Brain microvascular endothelial cell (primary cell): ENCODE results near the gene PRKRA.

Experiments used
- DNase-seq: peaks from one replicate; pipeline ENCODE4 v3.0.0-alpha.2; 2020
- H3K27ac ChIP-seq: fragments of 250-450 bp; sonication (Bioruptor Pico); 2 replicates; pipeline ENCODE4 v1.5.1; 2020; ENCODE audit warnings: mild to moderate bottlenecking, moderate library complexity
- H3K27me3 ChIP-seq: fragments of 250-450 bp; sonication (Bioruptor Pico); replicated peaks from 2 replicates; pipeline ENCODE4 v1.5.1; 2020; ENCODE audit warnings: mild to moderate bottlenecking
- H3K36me3 ChIP-seq: fragments of 250-450 bp; sonication (Bioruptor Pico); replicated peaks from 2 replicates; pipeline ENCODE4 v1.5.1; 2020; ENCODE audit warnings: mild to moderate bottlenecking
- H3K4me3 ChIP-seq: 2 replicates; pipeline ENCODE4 v1.5.1; 2011; ENCODE audit warnings: low read depth, mild to moderate bottlenecking, control low read depth, low read length, moderate library complexity
- CTCF ChIP-seq: IDR thresholded peaks from 2 replicates; pipeline ENCODE4 v1.5.1; 2011; ENCODE audit warnings: low read depth, mild to moderate bottlenecking, moderate library complexity, low read length, control low read depth, inconsistent platforms; ENCODE audit errors: missing control alignments
- in situ Hi-C: cut with HindIII; loops from 2 replicates; pipeline ENCODE4 v1.10.0; 2017; ENCODE audit warnings: low sequenced_read_pairs, low pct_ligation_motif_present

The PRKRA gene

GRCh38 chr2:178455947-178456346, 5.0 kb upstream of the PRKRA start:
- Histone ChIP-seq H3K27ac (no peak overlapping the region), H3K4me3 (no peak overlapping the region), H3K36me3 (no peaks in the 10 kb centered on the region), H3K27me3 (no peaks in the 10 kb centered on the region)
- in situ Hi-C loops, result no loop called here
- no peak for DNase-seq
- TF ChIP-seq CTCF, result no peak

GRCh38 chr2:178452870-178453269, 1.9 kb upstream of the PRKRA start:
- H3K27ac ChIP-seq, result no peak overlapping the region
- H3K36me3 ChIP-seq, result peaks cover 5% of the 10 kb centered on the region
- no peaks in the 10 kb centered on the region for H3K27me3 ChIP-seq
- in situ Hi-C loops, result no loop called here
- TF ChIP-seq CTCF, result no peak
- no peak for DNase-seq
- no peak overlapping the region for H3K4me3 ChIP-seq

GRCh38 chr2:178452334-178452733, 1.4 kb upstream of the PRKRA start:
- Histone ChIP-seq H3K4me3 (no peak overlapping the region), H3K27ac (no peak overlapping the region), H3K27me3 (no peaks in the 10 kb centered on the region), H3K36me3 (peaks cover 6% of the 10 kb centered on the region)
- in situ Hi-C loops, result no loop called here
- no peak for DNase-seq
- TF ChIP-seq CTCF, result no peak

GRCh38 chr2:178450524-178450773, 526 bp downstream of the PRKRA start:
- H3K27me3 ChIP-seq, result no peaks in the 10 kb centered on the region
- peak overlapping the region; percentile 95 for H3K27ac ChIP-seq
- H3K4me3 ChIP-seq, result peak overlapping the region; percentile 81
- DNase-seq, result peak; percentile 28
- TF ChIP-seq CTCF, result no peak
- in situ Hi-C loops, result no loop called here
- peaks cover 18% of the 10 kb centered on the region for H3K36me3 ChIP-seq

GRCh38 chr2:178449700-178450523, 1.1 kb downstream of the PRKRA start:
- H3K36me3 ChIP-seq, result peaks cover 20% of the 10 kb centered on the region
- peak overlapping the region; percentile 95 for H3K27ac ChIP-seq
- in situ Hi-C loops, result no loop called here
- DNase-seq, result no peak
- no peaks in the 10 kb centered on the region for H3K27me3 ChIP-seq
- peak overlapping the region; percentile 81 for H3K4me3 ChIP-seq
- no peak for TF ChIP-seq CTCF

GRCh38 chr2:178448968-178449661, 1.9 kb downstream of the PRKRA start:
- Histone ChIP-seq H3K36me3 (peaks cover 20% of the 10 kb centered on the region), H3K27ac (no peak overlapping the region), H3K4me3 (no peak overlapping the region), H3K27me3 (no peaks in the 10 kb centered on the region)
- DNase-seq, result no peak
- TF ChIP-seq CTCF, result no peak
- in situ Hi-C loops, result no loop called here
